Choroid plexus epithelial cell (primary cell): Measurements from ENCODE around the gene INCA1.

Experiments
- DNase-seq: peaks from one replicate; pipeline ENCODE4 v3.0.0-alpha.2; 2010; ENCODE audit warnings: low read depth
- H3K4me3 ChIP-seq: 2 replicates; pipeline ENCODE4 v1.5.1; 2011; ENCODE audit warnings: low read depth, mild to moderate bottlenecking, control low read depth, low read length, moderate library complexity
- CTCF ChIP-seq: conservative IDR thresholded peaks from 2 replicates; pipeline ENCODE4 v1.5.1; 2011; ENCODE audit warnings: low read depth, mild to moderate bottlenecking, control low read depth, inconsistent platforms, low read length, moderate library complexity

Gene INCA1

GRCh38 chr17:4955091-4955490 is 42.2 kb downstream of the INCA1 start:
- no peak for TF ChIP-seq CTCF
- no peak overlapping the region for H3K4me3 ChIP-seq
- no peak for DNase-seq

- no peak for TF ChIP-seq CTCF
- peak; percentile 62 for DNase-seq
- no peak overlapping the region for H3K4me3 ChIP-seq
Observed at GRCh38 chr17:4953451-4953961, 43.8 kb downstream of the INCA1 start.

- no peak for TF ChIP-seq CTCF
- no peak for DNase-seq
- no peak overlapping the region for H3K4me3 ChIP-seq
Observed at GRCh38 chr17:4951486-4951885, 45.8 kb downstream of the INCA1 start.

- H3K4me3 ChIP-seq = peak within 1 kb of the TSS; percentile 45
- DNase-seq = no peak
- TF ChIP-seq CTCF = no peak
Observed at GRCh38 chr17:4950746-4951204, 46.5 kb downstream of the INCA1 start, which contains the start of gene ENO3. TSS of gene ENO3 (plus strand) at chr17:4951119. CDS start at chr17:4951830, 711 bp downstream.

GRCh38 chr17:4950075-4950745 is 47.1 kb downstream of the INCA1 start:
- H3K4me3 ChIP-seq = peak overlapping the region; percentile 45
- no peak for TF ChIP-seq CTCF
- DNase-seq = no peak

- peak; percentile 84 for DNase-seq
- H3K4me3 ChIP-seq = peak overlapping the region; percentile 99
- TF ChIP-seq CTCF = no peak
Observed at GRCh38 chr17:4949321-4950074, 47.8 kb downstream of the INCA1 start.
